ACC112 (cell line): ENCODE measurements around the gene INPP4B.

Experiments used
- H2AFZ ChIP-seq: fragments of 200-600 bp; sonication (generic); one replicate; pipeline ENCODE4 v1.6.0; 2017; ENCODE audit warnings: antibody characterized with exemption, low read length; ENCODE audit not compliant: unreplicated experiment
- H3K27ac ChIP-seq: fragments of 200-600 bp; sonication (generic); 2 replicates; pipeline ENCODE4 v1.5.1; 2014; ENCODE audit warnings: low read depth, mild to moderate bottlenecking, antibody characterized with exemption, low read length, moderate library complexity
- H3K27me3 ChIP-seq: fragments of 200-600 bp; sonication (generic); 2 replicates; pipeline ENCODE4 v1.6.1; 2014; ENCODE audit warnings: mild to moderate bottlenecking, antibody characterized with exemption, low read length, moderate library complexity, mixed read lengths; ENCODE audit not compliant: insufficient read depth
- H3K36me3 ChIP-seq: fragments of 200-600 bp; sonication (generic); 2 replicates; pipeline ENCODE4 v1.6.1; 2016; ENCODE audit warnings: mild to moderate bottlenecking, antibody characterized with exemption, low read length, moderate library complexity, mixed read lengths; ENCODE audit not compliant: insufficient read depth
- H3K4me1 ChIP-seq: fragments of 200-600 bp; sonication (generic); one replicate; pipeline ENCODE4 v1.6.1; 2016; ENCODE audit warnings: low read length, mixed read lengths; ENCODE audit not compliant: insufficient read depth, unreplicated experiment, control insufficient read depth
- H3K4me3 ChIP-seq: fragments of 200-600 bp; sonication (generic); 2 replicates; pipeline ENCODE4 v1.5.1; 2014; ENCODE audit warnings: mild to moderate bottlenecking, low read depth, low read length
- H3K79me2 ChIP-seq: fragments of 200-600 bp; sonication (generic); one replicate; pipeline ENCODE4 v1.6.0; 2016; ENCODE audit warnings: low read length; ENCODE audit not compliant: control insufficient read depth, unreplicated experiment, insufficient read depth

Gene INPP4B

GRCh38 chr4:142728233-142728632, 117.9 kb downstream of the INPP4B start:
- H2AFZ ChIP-seq: no peak overlapping the region
- no peaks in the 10 kb centered on the region for H3K4me1 ChIP-seq
- H3K79me2 ChIP-seq: no peaks in the 10 kb centered on the region
- H3K27ac ChIP-seq: no peak overlapping the region
- H3K27me3 ChIP-seq: no peaks in the 10 kb centered on the region
- H3K4me3 ChIP-seq: no peak overlapping the region
- no peaks in the 10 kb centered on the region for H3K36me3 ChIP-seq

GRCh38 chr4:142727149-142727548, 119.0 kb downstream of the INPP4B start:
- H2AFZ ChIP-seq: no peak overlapping the region
- no peaks in the 10 kb centered on the region for H3K79me2 ChIP-seq
- no peaks in the 10 kb centered on the region for H3K4me1 ChIP-seq
- no peak overlapping the region for H3K4me3 ChIP-seq
- H3K27me3 ChIP-seq: no peaks in the 10 kb centered on the region
- H3K36me3 ChIP-seq: no peaks in the 10 kb centered on the region
- H3K27ac ChIP-seq: no peak overlapping the region

GRCh38 chr4:142725886-142726285, 120.2 kb downstream of the INPP4B start:
- Histone ChIP-seq H3K27me3 (no peaks in the 10 kb centered on the region), H3K27ac (no peak overlapping the region), H3K4me1 (no peaks in the 10 kb centered on the region), H3K79me2 (no peaks in the 10 kb centered on the region), H3K36me3 (no peaks in the 10 kb centered on the region), H2AFZ (no peak overlapping the region), H3K4me3 (no peak overlapping the region)

GRCh38 chr4:142721187-142721586, 124.9 kb downstream of the INPP4B start:
- peak overlapping the region; percentile 40 for H2AFZ ChIP-seq
- no peaks in the 10 kb centered on the region for H3K36me3 ChIP-seq
- peaks cover 3% of the 10 kb centered on the region for H3K4me1 ChIP-seq
- H3K79me2 ChIP-seq: no peaks in the 10 kb centered on the region
- H3K4me3 ChIP-seq: no peak overlapping the region
- no peaks in the 10 kb centered on the region for H3K27me3 ChIP-seq
- H3K27ac ChIP-seq: no peak overlapping the region

- H3K36me3 ChIP-seq: no peaks in the 10 kb centered on the region
- H2AFZ ChIP-seq: peak overlapping the region; percentile 56
- no peak overlapping the region for H3K27ac ChIP-seq
- H3K4me1 ChIP-seq: peaks cover 3% of the 10 kb centered on the region
- no peaks in the 10 kb centered on the region for H3K79me2 ChIP-seq
- no peaks in the 10 kb centered on the region for H3K27me3 ChIP-seq
- H3K4me3 ChIP-seq: no peak overlapping the region; the same call in 1 of the 2 replicates
Measured at GRCh38 chr4:142719854-142720541, 126.1 kb downstream of the INPP4B start.

- H3K4me3 ChIP-seq: no peak overlapping the region
- no peaks in the 10 kb centered on the region for H3K36me3 ChIP-seq
- no peak overlapping the region for H3K27ac ChIP-seq
- peaks cover 3% of the 10 kb centered on the region for H3K4me1 ChIP-seq
- H3K27me3 ChIP-seq: no peaks in the 10 kb centered on the region
- no peaks in the 10 kb centered on the region for H3K79me2 ChIP-seq
- H2AFZ ChIP-seq: no peak overlapping the region
Measured at GRCh38 chr4:142718981-142719380, 127.1 kb downstream of the INPP4B start.

GRCh38 chr4:142715727-142716126, 130.4 kb downstream of the INPP4B start:
- H2AFZ ChIP-seq: no peak overlapping the region
- no peak overlapping the region for H3K4me3 ChIP-seq
- H3K4me1 ChIP-seq: peaks cover 3% of the 10 kb centered on the region
- no peaks in the 10 kb centered on the region for H3K27me3 ChIP-seq
- no peaks in the 10 kb centered on the region for H3K79me2 ChIP-seq
- no peak overlapping the region for H3K27ac ChIP-seq
- H3K36me3 ChIP-seq: no peaks in the 10 kb centered on the region

GRCh38 chr4:142713282-142714030, 132.6 kb downstream of the INPP4B start:
- H3K4me1 ChIP-seq: no peaks in the 10 kb centered on the region
- no peaks in the 10 kb centered on the region for H3K36me3 ChIP-seq
- H3K27me3 ChIP-seq: no peaks in the 10 kb centered on the region
- H2AFZ ChIP-seq: no peak overlapping the region
- H3K27ac ChIP-seq: no peak overlapping the region
- H3K4me3 ChIP-seq: no peak overlapping the region
- H3K79me2 ChIP-seq: no peaks in the 10 kb centered on the region

- Histone ChIP-seq H3K27me3 (no peaks in the 10 kb centered on the region), H2AFZ (no peak overlapping the region), H3K4me1 (no peaks in the 10 kb centered on the region), H3K79me2 (no peaks in the 10 kb centered on the region), H3K4me3 (no peak overlapping the region), H3K36me3 (no peaks in the 10 kb centered on the region), H3K27ac (no peak overlapping the region)
Measured at GRCh38 chr4:142708231-142708630, 137.9 kb downstream of the INPP4B start.

- no peak overlapping the region for H3K4me3 ChIP-seq
- H3K27ac ChIP-seq: no peak overlapping the region
- H3K27me3 ChIP-seq: no peaks in the 10 kb centered on the region
- H3K36me3 ChIP-seq: no peaks in the 10 kb centered on the region
- no peaks in the 10 kb centered on the region for H3K79me2 ChIP-seq
- H3K4me1 ChIP-seq: no peaks in the 10 kb centered on the region
- H2AFZ ChIP-seq: no peak overlapping the region
Measured at GRCh38 chr4:142707401-142707800, 138.7 kb downstream of the INPP4B start.

GRCh38 chr4:142706381-142706780, 139.7 kb downstream of the INPP4B start:
- no peak overlapping the region for H3K27ac ChIP-seq
- no peaks in the 10 kb centered on the region for H3K36me3 ChIP-seq
- no peaks in the 10 kb centered on the region for H3K4me1 ChIP-seq
- no peak overlapping the region for H3K4me3 ChIP-seq
- H2AFZ ChIP-seq: no peak overlapping the region
- H3K79me2 ChIP-seq: no peaks in the 10 kb centered on the region
- no peaks in the 10 kb centered on the region for H3K27me3 ChIP-seq
